ENCODE data around the gene CCDC116.
A peak's percentile ranks its signal among the peaks of the same experiment; 100 is the strongest.
"Not testable (repeated sequence)": the region's sequence is repeated elsewhere in the genome, so short reads cannot be mapped to it uniquely, and the experiment has no call there.

The CCDC116 gene

DNA sequence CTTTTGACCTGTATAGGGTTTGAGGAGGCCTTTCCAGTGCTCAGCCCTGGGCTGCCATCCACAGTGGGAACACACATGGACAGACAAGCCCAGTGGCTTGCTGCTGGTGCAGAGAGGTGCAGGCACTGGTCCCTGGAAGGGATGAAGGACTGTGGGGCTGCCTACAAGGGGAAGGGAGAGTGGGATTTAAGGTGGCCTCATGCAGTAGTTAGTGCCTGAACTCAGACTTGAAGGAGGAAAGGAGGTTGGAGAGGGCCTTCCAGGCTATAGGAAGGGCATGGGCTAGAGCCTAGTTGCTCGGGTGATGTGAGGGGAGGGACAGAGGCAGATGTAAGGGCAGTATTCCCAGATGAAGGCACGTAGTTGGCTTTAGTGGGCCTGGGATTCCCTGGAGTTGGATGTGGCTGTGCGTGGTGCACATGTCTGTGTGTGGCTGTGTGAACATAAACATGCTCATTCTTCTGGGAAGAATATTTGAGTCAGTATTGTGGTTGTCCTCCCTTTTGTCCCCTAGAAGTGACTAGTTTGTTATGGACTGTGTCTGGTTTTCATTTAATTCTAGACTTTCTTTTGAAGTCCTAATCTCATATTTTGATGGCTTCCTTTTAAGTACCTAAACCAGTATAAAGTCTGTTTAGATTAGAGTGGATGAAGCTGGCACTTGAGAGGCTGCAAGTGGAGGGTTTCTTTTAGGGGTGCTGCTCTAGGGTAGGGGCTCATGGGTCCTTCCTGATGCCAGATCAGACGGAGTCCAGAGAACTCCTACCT, 21.2 kb upstream of the CCDC116 start:
- no peak overlapping the region for H3K4me3 ChIP-seq (ENCODE audit: low read depth, low read length)
- no peak for DNase-seq (ENCODE audit: low read depth)
- TF ChIP-seq, protein P1, sequence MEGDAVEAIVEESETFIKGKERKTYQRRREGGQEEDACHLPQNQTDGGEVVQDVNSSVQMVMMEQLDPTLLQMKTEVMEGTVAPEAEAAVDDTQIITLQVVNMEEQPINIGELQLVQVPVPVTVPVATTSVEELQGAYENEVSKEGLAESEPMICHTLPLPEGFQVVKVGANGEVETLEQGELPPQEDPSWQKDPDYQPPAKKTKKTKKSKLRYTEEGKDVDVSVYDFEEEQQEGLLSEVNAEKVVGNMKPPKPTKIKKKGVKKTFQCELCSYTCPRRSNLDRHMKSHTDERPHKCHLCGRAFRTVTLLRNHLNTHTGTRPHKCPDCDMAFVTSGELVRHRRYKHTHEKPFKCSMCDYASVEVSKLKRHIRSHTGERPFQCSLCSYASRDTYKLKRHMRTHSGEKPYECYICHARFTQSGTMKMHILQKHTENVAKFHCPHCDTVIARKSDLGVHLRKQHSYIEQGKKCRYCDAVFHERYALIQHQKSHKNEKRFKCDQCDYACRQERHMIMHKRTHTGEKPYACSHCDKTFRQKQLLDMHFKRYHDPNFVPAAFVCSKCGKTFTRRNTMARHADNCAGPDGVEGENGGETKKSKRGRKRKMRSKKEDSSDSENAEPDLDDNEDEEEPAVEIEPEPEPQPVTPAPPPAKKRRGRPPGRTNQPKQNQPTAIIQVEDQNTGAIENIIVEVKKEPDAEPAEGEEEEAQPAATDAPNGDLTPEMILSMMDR (IDR thresholded peaks at IDR 0.05; ENCODE audit: control insufficient read depth, extremely low read depth, insufficient read depth): no peak

DNA sequence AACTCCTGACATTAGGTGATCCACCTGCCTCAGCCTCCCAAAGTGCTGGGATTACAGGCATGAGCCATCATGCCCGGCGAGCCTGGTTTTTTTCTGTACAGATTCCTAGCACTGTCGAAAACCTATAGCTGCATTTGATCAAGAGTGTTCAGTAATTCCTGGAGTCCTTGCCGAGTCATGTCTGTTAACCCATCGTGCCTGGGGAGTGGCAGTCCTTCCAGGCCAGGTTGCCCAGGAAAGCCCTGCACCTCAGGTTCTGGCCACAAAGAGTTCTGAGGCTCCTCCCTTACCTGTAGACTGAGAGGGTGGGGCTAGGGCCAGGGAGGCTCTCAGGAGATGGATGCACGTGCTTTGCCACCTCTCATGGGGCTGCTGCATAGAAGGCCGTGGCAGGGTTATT, 19.7 kb upstream of the CCDC116 start:
- DNase-seq (ENCODE audit: low read depth): no peak
- H3K4me3 ChIP-seq (ENCODE audit: low read depth, low read length): no peak overlapping the region
- TF ChIP-seq, protein P1 (IDR thresholded peaks at IDR 0.05; ENCODE audit: control insufficient read depth, extremely low read depth, insufficient read depth): no peak

DNA sequence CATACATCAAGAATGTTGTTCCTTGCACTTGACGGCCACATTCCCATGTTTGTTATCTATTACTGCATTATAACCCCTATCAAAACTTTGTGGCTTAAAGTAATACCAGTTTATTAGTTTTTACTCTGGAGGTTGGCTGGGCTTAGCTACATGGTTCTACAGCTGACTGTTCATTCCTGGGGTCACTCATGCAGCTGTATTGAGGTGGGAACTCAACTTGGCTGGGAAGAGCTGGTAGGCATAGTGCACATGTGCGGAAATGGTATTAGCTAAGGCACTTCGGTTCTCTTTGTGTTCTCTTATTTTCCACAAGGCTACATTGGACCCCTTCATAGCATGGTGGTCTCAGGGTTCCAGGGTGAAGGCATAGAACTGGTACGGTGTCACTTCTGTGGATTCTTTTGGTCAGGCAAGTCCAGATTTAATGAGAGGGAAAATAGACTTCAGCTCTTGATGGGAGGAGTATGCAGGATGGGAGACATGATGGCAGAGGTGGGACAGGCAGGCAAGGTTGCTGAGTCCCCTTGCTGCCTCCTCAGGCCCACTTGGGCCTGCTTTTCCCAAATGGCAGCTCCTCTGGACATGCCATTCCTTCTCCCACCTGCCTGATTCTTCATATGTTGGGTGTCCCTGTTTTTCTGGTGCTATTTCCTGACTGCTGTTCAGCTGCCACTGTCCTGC, 18.9 kb upstream of the CCDC116 start:
- TF ChIP-seq, protein P1 (IDR thresholded peaks at IDR 0.05; ENCODE audit: control insufficient read depth, extremely low read depth, insufficient read depth): no peak
- H3K4me3 ChIP-seq (ENCODE audit: low read depth, low read length): no peak overlapping the region
- DNase-seq (ENCODE audit: low read depth): no peak

DNA sequence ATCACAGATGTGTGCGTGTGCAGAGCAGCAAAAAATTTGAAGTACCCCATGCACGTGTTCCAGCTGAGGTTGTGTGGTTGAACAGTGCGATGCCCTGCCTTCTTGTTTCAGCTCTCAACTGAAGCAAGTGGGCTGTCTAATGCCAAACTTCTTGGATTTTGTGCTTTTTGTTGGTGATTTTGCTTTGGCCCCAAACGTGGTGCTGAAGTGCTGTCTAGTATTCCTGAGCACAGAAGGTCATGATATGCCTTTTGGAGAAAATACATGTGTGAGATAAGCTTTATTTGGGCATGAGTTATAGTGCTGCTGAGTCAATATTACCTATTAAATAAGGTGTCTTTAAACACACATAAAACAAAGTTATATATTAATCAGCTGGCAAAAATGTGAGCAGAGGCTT, 16.8 kb upstream of the CCDC116 start:
- TF ChIP-seq, protein P1 (IDR thresholded peaks at IDR 0.05; ENCODE audit: control insufficient read depth, extremely low read depth, insufficient read depth): no peak
- no peak overlapping the region for H3K4me3 ChIP-seq (ENCODE audit: low read depth, low read length)
- peak; percentile 32 for DNase-seq (ENCODE audit: low read depth)

DNA sequence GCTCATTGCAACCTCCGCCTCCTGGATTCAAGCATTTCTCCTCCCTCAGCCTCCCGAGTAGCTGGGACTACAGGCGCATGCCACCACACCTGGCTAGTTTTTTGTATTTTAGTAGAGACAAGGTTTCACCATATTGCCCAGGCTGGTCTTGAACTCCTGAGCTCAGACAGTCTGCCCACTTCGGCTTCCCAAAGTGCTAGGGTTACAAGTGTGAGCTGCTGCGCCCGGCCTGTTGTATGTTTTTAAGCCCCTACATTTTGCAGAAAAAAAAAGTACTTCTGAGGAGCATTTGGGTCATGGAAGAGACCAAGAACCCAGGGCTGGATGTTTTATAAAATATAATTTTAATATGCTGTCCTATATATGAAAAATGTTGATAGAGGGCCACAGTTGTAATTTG, 15.2 kb upstream of the CCDC116 start:
- DNase-seq (ENCODE audit: low read depth); H3K4me3 ChIP-seq (ENCODE audit: low read depth, low read length): not testable (repeated sequence)

DNA sequence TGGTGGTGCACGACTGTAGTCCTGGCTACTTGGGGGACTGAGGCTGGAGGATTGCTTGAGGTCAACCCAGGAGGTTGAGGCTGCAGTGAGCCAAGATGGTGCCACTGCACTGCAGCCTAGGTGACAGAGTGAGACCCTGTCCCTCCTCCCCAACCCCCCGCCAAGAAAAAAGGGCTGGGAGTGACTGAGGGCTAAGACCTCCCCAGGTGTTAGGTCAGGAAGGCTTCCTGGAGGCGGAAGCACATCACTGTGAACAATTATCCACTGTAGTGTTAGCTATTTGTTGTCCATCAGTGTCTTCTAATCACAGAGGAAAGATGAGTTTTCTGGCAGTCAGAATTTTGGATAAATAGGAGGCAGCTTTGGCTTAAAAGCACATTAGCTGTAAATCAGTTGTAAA, 11.5 kb upstream of the CCDC116 start:
- no peak for DNase-seq (ENCODE audit: low read depth)
- TF ChIP-seq, protein P1 (IDR thresholded peaks at IDR 0.05; ENCODE audit: control insufficient read depth, extremely low read depth, insufficient read depth): no peak
- no peak overlapping the region for H3K4me3 ChIP-seq (ENCODE audit: low read depth, low read length)

DNA sequence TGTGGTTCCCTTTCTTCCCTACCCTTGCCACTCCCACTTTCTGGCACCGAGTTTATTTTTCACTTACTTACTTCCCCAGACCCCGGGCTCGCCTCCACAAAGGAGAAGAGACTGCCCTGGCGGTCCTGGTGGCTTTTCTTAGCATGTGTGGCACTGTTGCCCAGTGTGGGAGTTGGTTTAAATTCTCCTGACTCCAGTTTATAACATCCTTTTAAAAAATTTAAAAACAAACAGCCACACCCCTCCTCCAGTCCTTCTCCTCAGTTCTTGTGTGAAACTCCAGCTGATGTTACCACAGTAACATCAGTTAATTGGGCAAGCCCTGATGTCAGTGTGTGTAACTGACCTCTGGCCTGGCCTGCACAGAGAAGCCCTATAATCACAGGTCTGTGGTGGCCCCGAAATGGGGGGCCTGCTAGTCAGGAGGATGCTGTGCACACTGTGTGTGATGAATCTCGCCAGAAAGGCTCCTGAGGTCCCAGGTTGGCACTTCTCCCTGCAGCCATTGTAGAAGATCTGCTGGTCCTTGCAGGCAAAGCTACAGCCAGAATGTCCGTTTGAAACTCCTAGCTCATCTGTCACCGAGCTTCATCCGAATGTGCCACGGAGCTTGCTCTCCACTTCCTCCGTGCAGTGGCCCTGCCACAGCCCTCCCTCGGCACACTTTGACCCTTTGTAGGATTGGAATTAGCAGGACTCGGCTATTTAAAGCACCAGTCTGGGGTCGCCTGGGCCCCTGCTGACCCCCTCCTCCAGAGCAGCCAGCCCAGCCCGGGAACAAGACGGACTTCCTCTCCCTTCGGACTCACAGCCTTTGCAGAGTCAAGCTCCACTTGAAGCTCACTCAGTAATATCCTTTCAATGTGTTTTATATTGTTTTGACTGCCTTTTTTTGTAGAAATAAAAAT, 10.3 kb upstream of the CCDC116 start:
- TF ChIP-seq, protein P1 (IDR thresholded peaks at IDR 0.05; ENCODE audit: control insufficient read depth, extremely low read depth, insufficient read depth): no peak
- no peak for DNase-seq (ENCODE audit: low read depth)
- H3K4me3 ChIP-seq (ENCODE audit: low read depth, low read length): no peak overlapping the region
